SJSA1 (cell line): ENCODE results near the gene JAKMIP1. TPM values are rescaled to one million over a fixed set of nuclear protein-coding genes. Genes with fewer than 3 reads are reported as not detected.

ENCODE experiments used
- DNase-seq, 2 experiments: peaks; one replicate each; pipeline ENCODE4 v3.0.0-alpha.2; 2015 to 2020; ENCODE audit warnings: low spot score in 2 of 2, low read depth in 1 of 2
- H3K27ac ChIP-seq: fragments of 250-450 bp; sonication (Bioruptor Pico); 2 replicates; pipeline ENCODE4 v1.5.1; 2020; ENCODE audit warnings: mild to moderate bottlenecking, moderate library complexity
- H3K27me3 ChIP-seq: fragments of 250-450 bp; sonication (Bioruptor Pico); replicated peaks from 2 replicates; pipeline ENCODE4 v1.5.1; 2020; ENCODE audit warnings: mild to moderate bottlenecking, moderate library complexity
- H3K36me3 ChIP-seq: fragments of 250-450 bp; sonication (Bioruptor Pico); 2 replicates; pipeline ENCODE4 v1.5.1; 2020; ENCODE audit warnings: mild to moderate bottlenecking
- H3K4me1 ChIP-seq: fragments of 250-450 bp; sonication (Bioruptor Pico); replicated peaks from 2 replicates; pipeline ENCODE4 v1.6.1; 2021; ENCODE audit warnings: mild to moderate bottlenecking
- H3K4me3 ChIP-seq: fragments of 250-450 bp; sonication (Bioruptor Pico); 2 replicates; pipeline ENCODE4 v1.5.1; 2020; ENCODE audit warnings: mild to moderate bottlenecking
- H3K9me3 ChIP-seq: fragments of 250-450 bp; sonication (Bioruptor Pico); replicated peaks from 2 replicates; pipeline ENCODE4 v1.5.1; 2020; ENCODE audit warnings: mild to moderate bottlenecking
- total RNA-seq: library from RNA; depleted of rRNA; stranded (reverse); fragments of >200 nt; shearing (Covaris generic); gene quantifications from 2 replicates; pipeline ENCODE4 v1.2.3, GENCODE V29; 2014

Gene JAKMIP1
- total RNA-seq, 1 experiment from 2014 or later: not detected

DNA sequence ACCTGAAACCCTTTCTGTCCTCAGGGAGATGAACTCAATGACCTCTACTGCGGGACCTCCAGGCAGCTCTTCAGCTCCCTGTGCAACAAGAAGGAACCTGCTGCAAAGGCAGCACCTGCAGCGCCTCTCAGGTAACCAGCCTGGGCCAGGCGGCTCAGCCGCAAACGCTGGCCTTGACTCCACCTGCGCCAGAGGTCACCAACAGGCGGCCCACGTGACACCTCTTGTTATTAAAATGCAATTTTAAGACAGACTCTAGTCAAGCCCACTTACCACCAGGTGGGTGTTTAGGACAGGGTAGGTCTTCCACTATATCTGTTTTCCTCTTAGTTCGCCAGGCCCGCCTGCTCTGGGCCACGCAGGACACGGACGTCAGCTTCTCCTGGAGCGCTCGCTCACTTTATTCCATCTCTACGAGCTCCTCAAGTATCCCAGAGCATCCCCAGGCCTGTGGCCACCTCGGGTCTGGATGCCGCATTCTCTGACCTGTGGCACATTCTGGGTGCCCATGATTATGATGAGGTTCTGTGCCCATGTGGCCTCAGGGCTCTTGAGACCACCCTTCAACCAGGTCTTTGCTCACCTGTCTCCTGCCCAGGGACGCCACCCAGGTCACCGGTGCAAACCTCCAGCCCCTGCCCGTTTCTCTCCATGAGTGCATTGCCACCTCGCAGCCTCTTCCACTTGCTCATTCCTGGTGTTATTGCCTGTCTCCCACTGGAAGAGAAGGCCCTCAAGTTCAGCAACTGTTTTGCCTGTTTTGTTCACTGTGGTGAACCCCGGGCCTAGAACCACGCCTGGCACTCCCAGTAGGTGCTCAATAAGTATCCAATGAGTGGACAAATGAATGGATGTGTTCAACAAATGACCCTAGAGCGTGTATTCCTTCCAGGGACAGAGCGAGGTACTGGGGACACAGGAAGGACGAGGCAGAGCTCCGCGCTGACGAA lies 32.8 kb upstream of the JAKMIP1 start:
- no peak for DNase-seq
- H3K4me1 ChIP-seq: no peaks in the 10 kb centered on the region
- H3K36me3 ChIP-seq: no peaks in the 10 kb centered on the region
- no peaks in the 10 kb centered on the region for H3K9me3 ChIP-seq
- H3K27ac ChIP-seq: no peak overlapping the region
- H3K4me3 ChIP-seq: no peak overlapping the region
- no peaks in the 10 kb centered on the region for H3K27me3 ChIP-seq

DNA sequence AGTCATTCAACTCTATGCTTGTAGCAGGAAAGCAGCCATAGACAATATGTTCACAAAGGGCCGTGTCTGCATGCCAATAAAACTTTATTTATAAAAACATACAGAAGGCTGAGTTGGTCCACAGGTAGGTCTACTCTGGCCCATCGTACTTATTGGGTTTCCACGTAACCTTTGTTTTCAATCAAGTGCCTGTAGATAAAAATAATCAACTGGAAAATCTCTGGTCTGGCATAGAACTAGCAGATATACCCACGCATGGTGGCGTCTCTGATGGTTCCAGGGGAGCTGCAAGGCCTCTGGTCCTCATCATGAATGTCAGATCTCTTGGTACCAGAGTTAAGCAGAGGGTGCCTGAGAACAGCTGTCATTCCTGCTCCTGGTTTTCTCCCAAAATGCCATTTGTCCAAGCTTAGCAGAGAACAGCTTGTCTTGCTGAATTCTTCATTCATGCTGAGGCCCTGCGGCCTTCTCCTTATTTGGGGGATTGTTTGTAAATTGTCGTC lies 31.4 kb upstream of the JAKMIP1 start:
- Histone ChIP-seq H3K9me3 (no peaks in the 10 kb centered on the region), H3K27ac (no peak overlapping the region)
- DNase-seq: no peak

DNA sequence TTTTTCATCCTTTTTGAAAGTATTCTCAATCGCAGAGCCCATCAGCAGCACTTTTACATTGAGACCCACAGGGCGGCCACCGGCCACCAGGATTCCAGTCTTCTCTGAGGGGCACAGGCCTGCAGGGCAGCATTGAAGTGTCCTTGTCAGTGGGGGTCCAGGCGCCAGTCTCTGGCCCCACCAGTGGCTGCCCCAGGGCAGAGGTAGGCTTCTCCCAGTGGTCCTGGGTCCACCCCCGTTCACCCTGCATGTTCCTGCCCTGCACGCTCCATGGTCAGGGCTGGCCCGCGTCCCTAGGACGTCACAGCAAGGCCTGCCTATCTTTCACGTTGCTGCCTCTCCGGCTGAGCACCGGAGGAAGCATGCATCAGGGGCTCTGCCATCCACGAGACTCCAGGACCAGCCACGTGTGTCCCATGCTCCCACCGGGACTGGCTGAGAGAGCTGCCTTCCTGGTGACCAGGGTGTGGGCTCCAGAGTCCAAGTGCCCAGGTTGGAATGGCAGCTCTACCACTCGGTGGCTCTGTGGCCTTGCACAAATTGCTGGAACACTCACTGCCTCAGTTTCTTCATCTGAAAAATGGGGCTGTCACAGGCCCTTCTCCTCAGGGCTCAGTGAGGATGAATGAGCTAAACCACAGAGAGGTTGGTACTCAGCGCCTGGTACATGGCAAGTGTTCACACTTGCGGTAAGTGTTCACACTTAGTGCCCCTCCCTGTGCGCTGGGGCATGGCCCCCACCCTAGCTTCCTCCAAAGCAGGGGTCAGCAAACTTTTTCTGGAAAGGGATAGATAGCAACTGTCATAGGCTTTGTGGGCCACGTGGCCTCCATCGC lies 30.7 kb upstream of the JAKMIP1 start:
- H3K27me3 ChIP-seq: no peaks in the 10 kb centered on the region
- H3K4me1 ChIP-seq: no peaks in the 10 kb centered on the region
- no peaks in the 10 kb centered on the region for H3K9me3 ChIP-seq
- no peak overlapping the region for H3K4me3 ChIP-seq
- no peak for DNase-seq
- H3K27ac ChIP-seq: no peak overlapping the region
- H3K36me3 ChIP-seq: no peaks in the 10 kb centered on the region

More for the DNA sequence above, 31.4 kb upstream of the JAKMIP1 start:
- H3K36me3 ChIP-seq: no peaks in the 10 kb centered on the region
- no peaks in the 10 kb centered on the region for H3K4me1 ChIP-seq
- no peak overlapping the region for H3K4me3 ChIP-seq
- H3K27me3 ChIP-seq: no peaks in the 10 kb centered on the region

DNA sequence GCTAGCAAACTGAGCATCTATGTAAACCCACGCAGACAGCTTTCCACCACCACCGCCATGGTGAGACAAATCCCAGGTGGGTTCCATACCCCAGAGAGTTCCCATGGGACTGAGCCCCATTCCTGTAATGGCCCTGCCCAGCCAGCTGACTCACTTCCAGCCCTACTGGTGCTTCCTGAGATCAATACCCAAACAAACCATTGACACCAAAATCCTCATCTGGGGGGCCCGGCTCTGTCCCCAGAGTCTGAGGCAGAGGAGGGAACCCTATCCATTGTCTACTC lies 30.1 kb upstream of the JAKMIP1 start:
- DNase-seq: no peak
- Histone ChIP-seq H3K4me1 (no peaks in the 10 kb centered on the region), H3K27me3 (no peaks in the 10 kb centered on the region), H3K27ac (no peak overlapping the region), H3K36me3 (no peaks in the 10 kb centered on the region), H3K9me3 (no peaks in the 10 kb centered on the region), H3K4me3 (no peak overlapping the region)

DNA sequence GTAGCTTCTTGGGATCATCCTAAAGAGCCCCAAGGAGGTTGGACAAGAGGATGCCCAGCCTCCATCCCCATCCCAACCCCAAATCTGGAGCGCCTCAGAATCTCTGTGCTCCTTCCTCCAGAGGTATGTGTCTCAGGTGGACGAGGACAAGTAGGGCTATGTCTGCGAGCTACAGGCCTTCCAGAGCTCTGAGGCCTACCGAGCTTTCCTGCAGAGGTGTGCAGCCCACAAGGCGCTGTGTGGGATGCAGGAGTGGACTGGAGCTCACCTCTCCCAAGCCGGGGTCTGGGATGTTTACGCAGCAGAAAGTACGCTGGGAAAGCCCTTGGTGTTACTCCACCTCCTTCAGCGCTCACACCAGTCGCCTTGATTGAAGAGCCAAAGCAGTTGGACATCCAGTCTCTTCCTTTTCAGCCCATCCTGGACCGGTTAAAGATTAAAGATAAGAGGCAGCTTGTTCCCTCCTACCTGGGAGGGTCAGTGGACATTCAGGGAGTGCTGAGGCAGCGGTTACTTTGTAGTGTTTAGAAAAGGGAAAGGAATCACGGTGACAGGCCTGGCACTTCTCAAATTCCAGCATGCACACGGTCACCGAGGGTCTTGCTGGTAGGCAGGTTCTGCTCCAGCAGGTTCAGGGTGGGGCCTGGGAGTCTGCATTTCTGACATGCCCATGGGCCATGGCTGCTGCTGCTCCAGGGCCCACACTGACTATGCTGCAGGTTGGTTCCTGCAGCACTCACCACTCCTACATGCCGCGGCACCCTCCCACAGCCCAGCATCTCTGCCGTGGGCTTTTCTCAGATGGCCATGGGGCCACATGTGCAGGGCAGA lies 29.5 kb upstream of the JAKMIP1 start:
- H3K27ac ChIP-seq: no peak overlapping the region

DNA sequence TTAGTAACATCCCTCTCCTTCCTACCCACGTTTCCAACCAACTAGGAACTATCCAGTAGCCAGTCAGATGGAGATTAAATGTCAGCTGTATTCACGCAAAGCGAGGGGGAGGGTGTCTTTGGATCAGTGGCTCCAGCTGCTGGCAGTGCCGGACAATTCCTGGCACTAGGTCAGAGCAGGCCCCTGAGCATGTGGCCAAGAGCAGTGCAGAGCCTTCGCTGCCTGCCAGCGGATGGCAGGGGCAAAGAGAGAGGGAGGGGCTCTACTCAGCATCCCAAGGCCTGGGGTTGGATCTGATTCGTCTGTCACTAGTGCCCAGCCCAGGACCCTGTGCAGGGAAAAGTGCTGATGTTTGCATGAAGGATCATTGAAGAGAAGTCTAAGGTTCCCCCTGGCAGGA lies 28.7 kb upstream of the JAKMIP1 start:
- Histone ChIP-seq H3K4me3 (no peak overlapping the region), H3K27me3 (no peaks in the 10 kb centered on the region), H3K27ac (no peak overlapping the region)

More for the DNA sequence above, 29.5 kb upstream of the JAKMIP1 start:
- no peak for DNase-seq
- Histone ChIP-seq H3K4me1 (no peaks in the 10 kb centered on the region), H3K9me3 (no peaks in the 10 kb centered on the region), H3K36me3 (no peaks in the 10 kb centered on the region), H3K4me3 (no peak overlapping the region), H3K27me3 (no peaks in the 10 kb centered on the region)

DNA sequence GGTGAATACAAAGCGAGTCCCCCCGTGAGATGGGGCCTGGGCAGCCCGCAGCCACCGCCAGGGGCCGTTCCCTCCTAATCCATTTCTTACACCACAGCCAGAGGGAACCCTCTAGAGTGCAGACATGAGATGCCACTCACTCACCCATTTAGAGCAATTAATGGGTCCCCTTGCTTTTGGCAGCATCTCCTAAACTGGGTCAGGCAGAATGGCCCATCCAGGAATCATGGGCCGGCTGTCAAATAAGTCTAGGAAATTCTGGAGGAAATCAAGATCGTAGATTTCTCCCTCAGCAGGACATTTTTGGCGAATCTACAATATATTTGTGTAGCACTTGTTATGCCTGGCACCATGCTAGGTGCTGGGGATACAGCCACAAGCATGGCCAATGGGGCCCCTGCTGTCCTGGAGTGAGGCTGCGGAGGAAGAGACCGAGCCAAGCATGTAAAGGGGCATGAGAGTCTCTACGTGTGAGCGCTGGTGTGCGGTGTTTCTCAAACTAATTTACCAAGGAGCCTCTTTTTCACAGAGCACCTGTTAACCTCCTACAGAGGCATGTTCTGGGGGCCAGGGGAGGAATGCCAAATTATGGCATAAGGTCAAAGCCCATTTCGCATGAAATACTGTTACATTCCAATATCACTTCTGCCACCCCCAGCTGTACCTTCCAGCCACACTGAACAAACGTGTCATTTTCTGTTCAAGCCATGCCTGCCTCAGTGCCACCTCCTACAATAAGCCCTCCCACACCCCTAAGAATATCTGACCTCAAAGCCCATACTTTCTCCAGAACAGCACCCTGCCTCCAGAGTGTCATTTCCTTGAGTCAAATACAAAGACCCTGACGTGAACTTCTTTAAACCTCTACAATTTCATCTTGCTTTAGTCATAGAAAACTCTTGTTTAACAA lies 28.1 kb upstream of the JAKMIP1 start:
- Histone ChIP-seq H3K36me3 (no peaks in the 10 kb centered on the region), H3K27me3 (no peaks in the 10 kb centered on the region), H3K4me3 (no peak overlapping the region), H3K4me1 (no peaks in the 10 kb centered on the region), H3K27ac (no peak overlapping the region), H3K9me3 (no peaks in the 10 kb centered on the region)
- no peak for DNase-seq

More for the DNA sequence above, 28.7 kb upstream of the JAKMIP1 start:
- Histone ChIP-seq H3K9me3 (no peaks in the 10 kb centered on the region), H3K4me1 (no peaks in the 10 kb centered on the region), H3K36me3 (no peaks in the 10 kb centered on the region)
- no peak for DNase-seq

DNA sequence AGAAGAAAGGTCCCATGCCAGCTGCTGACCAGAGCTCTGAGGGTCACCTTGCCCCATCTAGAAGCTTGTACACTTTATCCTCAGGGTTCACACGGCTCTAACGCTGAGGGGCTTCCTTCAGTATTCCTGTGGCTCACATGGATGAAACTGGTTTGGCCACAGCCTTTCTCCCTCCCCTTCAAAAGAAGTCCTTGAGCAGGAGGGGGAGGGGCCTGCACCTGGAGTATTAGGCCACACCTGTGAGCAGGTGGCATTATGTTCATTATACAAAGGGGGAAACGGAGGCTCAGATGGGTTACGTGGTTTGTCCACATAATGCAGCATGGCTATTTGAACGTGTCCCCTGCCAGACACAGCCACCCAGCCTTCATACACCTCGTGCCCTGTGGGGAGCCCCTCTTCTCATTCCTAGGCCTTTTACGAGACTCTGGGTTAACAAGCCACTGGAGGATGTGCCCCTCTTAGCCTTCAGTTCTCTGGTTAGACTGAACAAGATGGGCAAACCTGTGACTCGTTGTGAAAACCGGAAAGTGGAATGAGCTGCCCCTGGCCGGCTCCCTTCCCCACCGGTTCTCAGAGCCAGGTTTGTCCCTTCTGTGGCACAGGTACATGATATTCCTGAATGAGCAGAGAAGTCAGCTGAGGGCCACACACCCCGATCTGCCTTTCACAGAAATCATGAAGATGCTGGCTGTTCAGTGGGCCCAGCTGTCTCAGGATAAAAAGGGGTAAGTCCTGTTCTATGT lies 27.2 kb upstream of the JAKMIP1 start:
- no peak overlapping the region for H3K27ac ChIP-seq
- H3K9me3 ChIP-seq: no peaks in the 10 kb centered on the region
- no peak overlapping the region for H3K4me3 ChIP-seq
- no peaks in the 10 kb centered on the region for H3K27me3 ChIP-seq
- DNase-seq: no peak
- no peaks in the 10 kb centered on the region for H3K4me1 ChIP-seq
- H3K36me3 ChIP-seq: no peaks in the 10 kb centered on the region

DNA sequence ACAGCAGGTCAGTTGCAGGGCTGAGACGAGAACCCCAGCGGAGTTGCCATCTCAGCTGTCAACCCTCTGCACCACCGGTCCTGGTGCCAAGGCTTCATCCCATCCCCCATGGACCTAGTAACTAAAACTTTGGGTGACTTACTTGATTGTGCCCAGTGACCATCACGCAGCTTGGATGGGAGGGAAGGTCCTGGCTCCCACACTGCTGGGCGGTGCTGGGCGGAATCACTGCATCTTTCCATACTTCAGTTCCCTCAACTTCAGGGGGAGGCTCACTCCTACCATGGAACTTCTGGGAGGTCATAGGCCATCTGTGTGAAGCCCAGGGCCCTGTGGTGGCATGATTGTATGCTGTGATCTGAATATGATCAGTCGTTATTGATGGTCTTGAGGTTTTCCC lies 26.2 kb upstream of the JAKMIP1 start:
- no peak for DNase-seq
- Histone ChIP-seq H3K27ac (no peak overlapping the region), H3K36me3 (no peaks in the 10 kb centered on the region), H3K4me1 (no peaks in the 10 kb centered on the region), H3K27me3 (no peaks in the 10 kb centered on the region), H3K4me3 (no peak overlapping the region), H3K9me3 (no peaks in the 10 kb centered on the region)

DNA sequence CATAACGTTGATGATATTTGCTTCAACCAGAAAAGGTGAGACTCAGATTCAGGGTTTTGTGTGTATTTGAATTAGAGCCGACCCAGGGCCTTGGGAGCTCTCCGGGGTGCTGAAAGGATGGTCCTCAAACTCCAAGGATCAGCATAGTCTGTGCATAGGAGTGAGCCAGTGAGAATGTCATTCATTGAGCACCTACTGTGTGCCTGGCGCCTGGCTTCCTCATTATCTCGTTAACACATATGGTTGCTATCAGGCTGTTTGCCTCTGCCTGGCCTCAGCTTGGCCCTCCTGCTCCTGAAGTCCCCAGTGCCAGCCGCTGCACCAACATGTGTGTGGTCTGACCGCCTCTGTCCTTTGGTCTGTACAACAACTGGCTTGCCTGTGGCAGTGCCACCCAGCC lies 25.1 kb upstream of the JAKMIP1 start:
- DNase-seq: no peak
- no peaks in the 10 kb centered on the region for H3K9me3 ChIP-seq
- H3K4me3 ChIP-seq: no peak overlapping the region
- no peaks in the 10 kb centered on the region for H3K27me3 ChIP-seq
- no peaks in the 10 kb centered on the region for H3K4me1 ChIP-seq
- H3K36me3 ChIP-seq: no peaks in the 10 kb centered on the region
- no peak overlapping the region for H3K27ac ChIP-seq

DNA sequence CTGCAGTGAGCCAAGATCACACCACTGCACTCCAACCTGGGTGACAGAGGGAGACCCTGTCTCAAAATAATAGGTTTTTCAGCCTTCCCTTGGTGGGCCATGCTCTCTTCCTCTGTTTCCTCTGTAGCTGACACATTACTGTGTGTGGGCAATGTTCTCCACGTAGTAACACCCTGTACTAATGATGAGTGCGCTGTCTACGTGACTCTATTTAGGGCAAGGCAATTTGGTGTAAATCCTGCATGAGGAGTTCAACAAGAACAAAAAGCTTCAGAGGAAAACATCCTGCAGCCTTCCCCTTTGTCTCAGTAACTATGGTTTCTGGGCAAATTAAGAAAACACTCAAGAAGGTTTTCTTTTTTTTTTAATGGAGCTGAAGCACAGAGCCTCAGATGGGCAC lies 24.4 kb upstream of the JAKMIP1 start:
- Histone ChIP-seq H3K36me3 (no peaks in the 10 kb centered on the region), H3K27me3 (no peaks in the 10 kb centered on the region), H3K27ac (no peak overlapping the region), H3K4me3 (no peak overlapping the region), H3K9me3 (no peaks in the 10 kb centered on the region), H3K4me1 (no peaks in the 10 kb centered on the region)
- no peak for DNase-seq

DNA sequence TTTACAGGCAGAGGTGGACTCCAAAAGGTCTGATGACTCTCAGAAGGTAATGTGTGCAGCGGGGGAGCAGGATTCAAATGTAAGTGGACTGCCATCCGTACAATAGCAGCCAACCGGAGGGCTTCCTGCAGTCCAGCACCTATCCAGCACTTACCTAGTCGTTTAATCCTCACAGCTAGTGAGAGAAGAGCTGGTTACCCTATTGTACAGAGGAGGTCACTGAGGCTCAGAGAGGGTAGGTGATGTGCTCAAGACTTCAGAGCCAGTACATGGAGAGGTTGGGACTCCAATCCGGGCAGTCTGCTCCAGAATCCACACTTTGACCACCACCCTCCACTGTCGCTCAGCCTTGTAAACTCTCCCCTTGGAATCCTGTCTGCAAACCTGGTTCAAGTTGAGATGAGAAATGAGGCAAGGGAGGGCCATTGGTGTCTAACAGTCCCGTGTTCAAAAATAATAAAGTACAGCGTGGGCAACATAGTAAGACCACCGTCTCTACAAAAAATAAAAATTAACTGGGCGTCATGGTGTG lies 22.5 kb upstream of the JAKMIP1 start:
- no peaks in the 10 kb centered on the region for H3K36me3 ChIP-seq
- no peak overlapping the region for H3K4me3 ChIP-seq
- H3K27me3 ChIP-seq: no peaks in the 10 kb centered on the region
- no peaks in the 10 kb centered on the region for H3K9me3 ChIP-seq
- H3K27ac ChIP-seq: no peak overlapping the region
- H3K4me1 ChIP-seq: no peaks in the 10 kb centered on the region
- DNase-seq: no peak
